NCI-H1694 treated with DMSO at 0.1 percent for 48 hours (cell line): ENCODE data around the gene CHSY1.

Experiments
- DNase-seq: peaks from one replicate; lab custom pipeline; 2025; lab: John Stamatoyannopoulos, UW

CHSY1 gene

GRCh38 chr15:101209285-101209845 is 42.5 kb downstream of the CHSY1 start:
- DNase-seq: no peak

DNA sequence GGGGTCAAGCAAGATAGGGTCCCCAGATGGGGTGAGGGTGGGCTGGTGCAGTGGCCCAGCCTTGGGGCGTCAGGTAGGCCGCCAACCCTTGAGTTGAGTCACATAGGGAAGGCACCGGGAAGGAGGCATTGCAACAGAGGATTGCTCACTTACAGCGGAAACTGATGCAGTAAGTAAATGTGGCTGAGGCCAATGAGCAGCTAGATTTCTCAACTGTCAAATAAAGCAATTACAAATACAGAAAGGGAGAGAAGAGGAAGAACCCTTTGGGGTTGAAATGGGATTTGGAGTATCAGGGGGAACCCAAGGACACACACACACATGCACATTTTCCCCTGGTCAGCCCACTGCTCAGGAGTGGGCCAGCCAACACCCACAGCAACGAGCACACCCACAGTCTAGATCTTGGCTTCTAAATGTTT is 44.0 kb downstream of the CHSY1 start:
- no peak for DNase-seq

DNA sequence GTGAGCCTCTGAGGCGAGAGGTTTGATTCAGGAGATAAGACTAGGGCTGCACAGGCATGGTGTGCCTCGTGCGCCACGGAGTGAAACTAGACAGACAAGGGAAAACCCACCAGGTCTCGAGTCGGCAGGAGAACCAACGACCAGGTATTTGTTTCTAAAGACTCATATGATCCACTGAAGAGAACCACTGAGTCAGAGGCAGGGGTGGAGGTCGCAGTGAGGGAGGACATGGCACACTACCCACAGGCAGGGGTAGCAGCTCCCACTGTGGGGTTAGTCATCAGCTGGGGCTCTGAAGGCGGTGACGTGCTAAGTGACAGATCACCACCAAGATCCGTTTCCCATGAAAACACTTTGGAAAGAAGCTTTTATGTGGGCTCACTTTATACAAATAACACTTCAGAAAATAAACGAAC is 45.7 kb downstream of the CHSY1 start:
- DNase-seq: no peak

- DNase-seq: no peak
Measured at GRCh38 chr15:101204739-101205535, 46.9 kb downstream of the CHSY1 start.

GRCh38 chr15:101203607-101204189 is 48.1 kb downstream of the CHSY1 start:
- DNase-seq: no peak

- no peak for DNase-seq
Measured at GRCh38 chr15:101203029-101203573, 48.7 kb downstream of the CHSY1 start.

- DNase-seq: no peak
Measured at GRCh38 chr15:101201411-101202174, 50.3 kb downstream of the CHSY1 start.

DNA sequence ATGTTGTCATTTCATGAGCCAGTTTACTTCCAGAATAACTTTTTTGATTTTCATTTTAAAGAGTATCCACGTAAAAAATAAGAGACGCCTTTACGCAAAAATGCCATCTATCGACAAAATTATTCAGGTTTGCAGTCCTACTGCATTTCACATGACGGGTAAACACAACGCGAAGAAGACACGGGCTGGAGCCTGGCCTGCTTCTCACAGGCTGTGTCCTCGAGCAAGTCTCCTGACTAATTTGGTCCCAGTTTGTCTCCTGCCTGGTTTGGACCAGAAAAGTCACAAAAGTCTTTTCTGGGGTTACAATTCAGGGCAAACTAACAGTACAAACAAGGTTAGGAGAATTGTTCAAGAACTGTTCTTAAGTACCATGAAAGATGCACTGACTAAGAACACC is 51.7 kb downstream of the CHSY1 start:
- DNase-seq: no peak

DNA sequence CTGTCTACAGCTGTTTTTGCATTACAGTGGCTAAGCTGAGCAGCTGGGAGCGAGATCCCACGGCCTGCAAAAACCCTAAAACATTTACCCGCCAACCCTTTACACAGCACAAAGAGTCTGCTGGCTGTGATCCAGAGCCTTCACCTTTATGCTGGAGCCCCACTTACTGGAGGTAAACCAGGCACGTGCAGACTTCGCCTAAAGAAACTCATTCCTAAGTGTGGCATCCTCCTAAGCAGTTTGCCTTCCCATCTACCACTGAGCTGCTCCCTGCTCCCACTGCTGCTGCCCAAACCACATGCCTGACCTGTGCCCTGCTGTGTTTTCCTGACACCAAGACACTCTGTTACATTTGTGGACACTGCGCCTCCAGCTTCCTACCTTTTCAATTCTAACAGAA is 53.0 kb downstream of the CHSY1 start:
- no peak for DNase-seq

- DNase-seq: no peak
Measured at GRCh38 chr15:101198031-101198575, 53.7 kb downstream of the CHSY1 start.

GRCh38 chr15:101194546-101195125 is 57.2 kb downstream of the CHSY1 start:
- no peak for DNase-seq

- no peak for DNase-seq
Measured at GRCh38 chr15:101193806-101194545, 57.9 kb downstream of the CHSY1 start.

GRCh38 chr15:101193120-101193644 is 58.7 kb downstream of the CHSY1 start:
- no peak for DNase-seq

GRCh38 chr15:101192081-101192480 is 59.8 kb downstream of the CHSY1 start:
- no peak for DNase-seq

DNA sequence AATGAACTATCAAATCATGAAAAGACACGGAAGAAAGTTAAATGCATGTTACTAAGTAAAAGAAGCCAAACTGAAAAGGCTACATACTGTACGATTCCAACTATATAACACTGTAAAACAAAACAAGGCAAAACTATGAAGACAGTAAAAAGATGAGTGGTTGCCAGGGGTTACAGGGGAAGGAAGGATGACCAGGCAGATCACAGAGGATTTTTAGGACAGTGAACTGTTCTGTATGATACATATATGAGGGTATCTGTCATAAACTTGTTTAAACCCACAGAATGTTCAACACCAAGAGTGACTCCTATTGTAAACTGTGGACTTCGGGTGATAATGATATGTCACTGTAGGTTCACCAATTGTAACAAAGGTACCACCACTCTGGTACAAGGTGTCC is 60.6 kb downstream of the CHSY1 start:
- no peak for DNase-seq

- no peak for DNase-seq
Measured at GRCh38 chr15:101190092-101190595, 61.7 kb downstream of the CHSY1 start.

DNA sequence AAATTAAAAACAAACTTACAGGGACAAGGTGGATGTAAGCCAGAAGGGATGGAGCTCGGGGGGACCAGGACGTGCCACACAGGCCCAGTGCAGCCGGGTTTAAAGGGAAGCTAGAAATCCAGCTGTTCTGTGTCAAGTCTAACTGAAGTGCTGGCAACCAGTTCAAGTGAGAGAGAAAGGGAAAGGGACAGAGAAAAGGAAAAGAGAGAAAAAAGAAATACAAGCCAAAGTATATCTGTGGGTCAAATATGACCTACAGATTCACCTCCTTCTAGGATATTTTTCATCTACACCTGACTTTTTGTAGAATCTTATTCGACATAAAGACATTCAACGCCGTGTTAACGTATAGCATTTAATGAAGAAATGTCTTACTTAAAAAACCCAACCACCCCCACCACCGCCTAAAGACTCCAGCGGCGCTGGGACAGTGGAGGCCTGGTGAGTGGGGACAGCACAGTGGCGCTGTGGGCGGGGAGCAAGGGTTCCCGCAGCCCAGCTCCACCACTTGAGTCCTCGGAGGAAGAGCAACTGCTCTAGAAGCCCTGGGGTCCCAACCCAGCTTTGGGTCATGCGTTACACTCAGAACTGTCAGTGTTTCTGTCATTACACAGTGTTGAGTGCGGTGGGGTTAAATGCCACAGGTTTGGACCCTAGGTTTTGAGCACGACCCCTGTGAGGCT is 62.3 kb downstream of the CHSY1 start:
- DNase-seq: no peak

GRCh38 chr15:101188637-101189408 is 63.0 kb downstream of the CHSY1 start:
- no peak for DNase-seq
